MM.1S (cell line): Measurements from ENCODE around the gene NHLRC4.

Source experiments
- EZH2 ChIP-seq: fragments of 300-600 bp; sonication (generic); optimal IDR thresholded peaks from 2 replicates; pipeline ENCODE3; 2017; ENCODE audit warnings: low read depth, mild to moderate bottlenecking, antibody characterized with exemption, low read length, mixed read lengths
- EZH2phosphoT487 ChIP-seq: fragments of 300-600 bp; sonication (generic); IDR thresholded peaks from 2 replicates; pipeline ENCODE4 v1.6.1; 2018; ENCODE audit warnings: antibody characterized with exemption, low read length
- TF ChIP-seq, protein P1 (sequence below): fragments of 300-600 bp; sonication (generic); IDR thresholded peaks from 2 replicates; pipeline ENCODE4 v1.5.1; 2016; ENCODE audit warnings: antibody characterized with exemption, low read length, mixed read lengths

DNA sequence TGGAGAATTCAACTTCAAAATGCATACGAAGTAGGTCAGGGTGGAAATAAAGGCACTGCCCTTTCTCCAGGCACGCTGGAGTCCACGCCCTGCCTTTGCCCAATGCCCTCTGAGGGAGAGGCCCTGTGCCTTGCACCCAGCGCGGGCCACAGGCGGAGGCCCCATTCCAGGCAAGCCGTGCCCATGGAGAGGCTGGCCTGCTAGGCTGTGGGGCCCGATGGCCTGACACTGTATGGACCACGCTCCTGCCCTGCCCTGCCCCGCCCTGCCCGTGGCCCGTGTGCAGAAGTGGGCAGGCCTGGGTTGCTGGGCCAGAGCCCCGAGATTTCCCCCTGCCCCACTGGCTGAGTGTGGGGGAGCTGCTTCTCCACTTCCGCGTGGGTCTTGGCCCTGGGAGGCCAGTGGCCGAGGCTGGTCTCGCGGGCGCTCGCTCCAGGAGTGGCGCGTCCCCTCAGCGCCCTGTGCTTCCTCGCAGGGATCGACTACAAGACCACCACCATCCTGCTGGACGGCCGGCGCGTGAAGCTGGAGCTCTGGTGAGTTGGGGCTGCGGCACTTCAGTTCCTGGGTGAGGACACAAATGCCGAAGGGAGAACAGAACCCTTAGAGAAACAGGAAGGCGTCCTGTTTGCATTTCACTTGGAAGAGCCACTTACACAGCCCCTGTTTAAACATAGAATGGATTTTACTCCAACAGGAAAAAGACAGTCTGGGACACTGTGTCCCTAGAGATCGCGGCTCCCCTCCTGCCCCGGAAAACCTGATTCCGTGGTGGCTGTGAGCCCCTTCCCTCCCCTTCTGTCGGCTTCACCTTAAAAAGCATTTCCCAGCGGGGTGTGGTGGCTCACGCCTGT is 50.2 kb downstream of the NHLRC4 start:
- TF ChIP-seq, protein P1, sequence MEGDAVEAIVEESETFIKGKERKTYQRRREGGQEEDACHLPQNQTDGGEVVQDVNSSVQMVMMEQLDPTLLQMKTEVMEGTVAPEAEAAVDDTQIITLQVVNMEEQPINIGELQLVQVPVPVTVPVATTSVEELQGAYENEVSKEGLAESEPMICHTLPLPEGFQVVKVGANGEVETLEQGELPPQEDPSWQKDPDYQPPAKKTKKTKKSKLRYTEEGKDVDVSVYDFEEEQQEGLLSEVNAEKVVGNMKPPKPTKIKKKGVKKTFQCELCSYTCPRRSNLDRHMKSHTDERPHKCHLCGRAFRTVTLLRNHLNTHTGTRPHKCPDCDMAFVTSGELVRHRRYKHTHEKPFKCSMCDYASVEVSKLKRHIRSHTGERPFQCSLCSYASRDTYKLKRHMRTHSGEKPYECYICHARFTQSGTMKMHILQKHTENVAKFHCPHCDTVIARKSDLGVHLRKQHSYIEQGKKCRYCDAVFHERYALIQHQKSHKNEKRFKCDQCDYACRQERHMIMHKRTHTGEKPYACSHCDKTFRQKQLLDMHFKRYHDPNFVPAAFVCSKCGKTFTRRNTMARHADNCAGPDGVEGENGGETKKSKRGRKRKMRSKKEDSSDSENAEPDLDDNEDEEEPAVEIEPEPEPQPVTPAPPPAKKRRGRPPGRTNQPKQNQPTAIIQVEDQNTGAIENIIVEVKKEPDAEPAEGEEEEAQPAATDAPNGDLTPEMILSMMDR = no peak
- TF ChIP-seq EZH2 (no peak), EZH2phosphoT487 (no peak)
